SH-SY5Y (cell line): ENCODE measurements around the gene PTPRG.

ENCODE experiments used
- GATA2 ChIP-seq: IDR thresholded peaks from 2 replicates; pipeline ENCODE4 v1.6.1; 2011; ENCODE audit warnings: mild to moderate bottlenecking, low read depth, low read length
- GATA3 ChIP-seq: IDR thresholded peaks from 2 replicates; pipeline ENCODE4 v1.6.1; 2011; ENCODE audit warnings: low read depth, mild to moderate bottlenecking, low read length, moderate library complexity

The PTPRG gene

DNA sequence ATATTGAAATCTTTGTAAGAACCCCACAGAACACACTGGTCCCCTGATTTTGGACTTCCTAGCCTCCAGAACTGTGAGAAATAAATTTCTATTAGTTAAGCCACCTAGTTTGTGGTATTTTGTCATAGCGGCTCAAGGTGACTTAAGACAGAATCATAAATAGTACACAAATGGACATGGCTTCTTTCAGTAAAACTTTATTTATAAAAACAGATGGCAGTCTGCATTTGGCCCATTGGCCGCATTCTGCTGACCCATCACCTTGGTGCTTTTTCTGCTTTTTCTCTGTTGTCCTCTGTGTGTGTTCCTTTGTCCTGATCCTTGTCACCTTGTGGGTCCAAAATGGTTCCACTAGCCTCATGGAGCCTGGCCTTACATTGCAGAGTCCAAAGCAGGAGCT is 363.6 kb downstream of the PTPRG start:
- no peak for TF ChIP-seq GATA2
- TF ChIP-seq GATA3: no peak

- TF ChIP-seq GATA2: no peak
- no peak for TF ChIP-seq GATA3
Measured at GRCh38 chr3:61925721-61926120, 364.4 kb downstream of the PTPRG start.

DNA sequence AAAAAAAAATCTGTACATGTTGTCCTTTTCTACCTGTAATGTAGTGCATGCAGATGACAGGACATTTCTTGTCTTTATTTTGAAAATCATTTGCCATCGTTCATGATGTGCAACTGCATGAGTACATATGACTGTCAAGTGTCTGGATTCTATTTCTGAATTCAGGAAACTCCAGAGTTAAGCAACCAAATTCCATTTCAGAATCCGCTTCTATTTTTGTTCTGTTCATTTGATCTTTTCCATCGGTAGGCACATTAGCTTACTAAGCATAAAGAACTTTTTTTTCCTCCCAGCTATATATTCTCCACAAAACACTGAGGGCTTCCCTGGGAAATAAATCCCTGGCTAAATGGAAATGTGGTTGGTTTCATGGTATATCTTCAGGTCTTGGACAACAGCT is 365.6 kb downstream of the PTPRG start:
- TF ChIP-seq GATA3 (no peak), GATA2 (no peak)

DNA sequence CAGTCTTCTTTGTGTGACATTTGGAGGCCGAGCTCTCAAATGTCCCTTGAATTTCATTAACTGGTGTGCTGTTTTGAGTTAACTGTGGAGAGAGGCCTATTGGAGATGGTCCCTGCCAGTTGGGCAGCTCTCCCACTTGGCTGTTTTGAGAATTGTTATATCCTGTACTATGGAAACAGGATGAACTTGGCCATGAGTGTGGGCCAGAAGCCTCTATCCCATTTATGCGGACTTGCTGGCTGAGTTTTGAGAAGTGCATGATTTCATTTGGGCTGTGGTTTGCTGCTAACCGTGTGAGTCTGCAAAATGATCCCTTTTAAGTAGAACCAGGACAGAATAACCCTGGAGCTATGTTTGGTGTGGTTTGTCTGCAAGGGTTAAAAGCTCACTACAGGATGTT is 366.0 kb downstream of the PTPRG start:
- no peak for TF ChIP-seq GATA3
- TF ChIP-seq GATA2: no peak

GRCh38 chr3:61928039-61928438 is 366.7 kb downstream of the PTPRG start:
- TF ChIP-seq GATA2 (no peak), GATA3 (no peak)

DNA sequence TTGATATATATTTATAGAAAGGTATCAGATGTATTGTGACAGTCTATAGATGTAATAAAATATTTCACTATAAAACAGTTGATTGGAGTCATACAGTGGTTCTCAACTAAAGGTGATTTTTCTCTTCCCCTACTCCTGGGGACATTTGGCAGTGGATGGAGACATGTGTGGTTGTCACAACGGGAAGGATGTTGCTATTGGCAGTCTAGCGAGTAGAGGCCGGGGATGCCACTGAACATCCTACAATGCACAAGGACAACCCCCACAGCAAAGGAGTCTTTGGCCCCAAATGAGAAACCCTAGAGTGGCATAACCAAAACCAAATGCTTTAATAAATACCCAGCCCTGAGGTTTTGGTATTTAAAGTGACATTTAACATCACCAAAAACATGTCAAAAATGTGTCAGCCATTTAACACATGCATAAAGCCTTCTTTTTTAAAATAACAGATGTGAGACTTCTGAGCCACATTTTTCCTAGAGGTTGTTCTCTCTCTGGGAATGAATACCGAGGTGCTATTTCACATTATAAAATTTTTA is 367.5 kb downstream of the PTPRG start:
- TF ChIP-seq GATA3 (no peak), GATA2 (no peak)

DNA sequence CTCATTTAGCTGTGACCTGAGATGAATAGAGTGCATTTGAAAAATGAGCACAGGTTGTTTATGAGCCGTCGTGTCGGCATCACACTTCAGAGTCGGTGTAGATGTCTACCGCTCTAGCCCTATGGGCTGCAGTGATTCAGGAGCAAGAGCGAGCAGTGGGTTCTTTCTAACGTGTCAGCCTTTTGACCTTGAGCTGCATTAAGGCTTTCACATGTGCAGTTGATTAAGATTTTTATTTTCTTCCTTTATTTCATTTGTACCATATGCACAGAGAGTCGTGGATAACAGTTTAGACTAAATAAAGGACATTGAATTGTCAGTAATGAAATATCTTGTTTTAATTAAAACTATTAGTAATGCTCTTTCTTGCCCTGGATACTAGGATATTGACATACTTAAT is 368.2 kb downstream of the PTPRG start:
- no peak for TF ChIP-seq GATA3
- no peak for TF ChIP-seq GATA2

GRCh38 chr3:61932499-61932898 is 371.1 kb downstream of the PTPRG start:
- no peak for TF ChIP-seq GATA3
- no peak for TF ChIP-seq GATA2

GRCh38 chr3:61933798-61934504 is 372.6 kb downstream of the PTPRG start:
- TF ChIP-seq GATA2: no peak
- TF ChIP-seq GATA3: no peak

- TF ChIP-seq GATA2: no peak
- no peak for TF ChIP-seq GATA3
Measured at GRCh38 chr3:61934505-61934871, 373.1 kb downstream of the PTPRG start.

- TF ChIP-seq GATA3: no peak
- no peak for TF ChIP-seq GATA2
Measured at GRCh38 chr3:61935814-61936213, 374.4 kb downstream of the PTPRG start.

GRCh38 chr3:61936344-61936937 is 375.1 kb downstream of the PTPRG start:
- no peak for TF ChIP-seq GATA3

DNA sequence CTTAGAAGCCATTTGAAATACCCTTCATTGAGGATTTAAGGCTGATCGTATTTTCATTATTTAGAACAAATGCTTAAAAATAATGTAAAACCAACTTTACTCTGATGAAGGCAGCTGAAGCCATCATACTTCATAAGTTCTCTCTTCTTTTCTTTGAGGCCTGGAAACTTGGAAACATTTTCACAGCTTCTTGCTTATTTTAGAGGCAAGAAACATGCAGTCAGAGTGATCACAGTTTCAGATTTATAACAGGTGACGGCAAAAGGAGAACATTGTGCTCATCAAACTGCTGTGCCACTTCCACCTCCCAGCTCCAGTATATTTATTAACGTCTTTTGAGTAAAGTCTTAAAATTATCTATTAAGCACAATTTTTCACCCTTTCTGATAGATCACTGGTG is 376.1 kb downstream of the PTPRG start:
- TF ChIP-seq GATA2 (no peak), GATA3 (no peak)

GRCh38 chr3:61938878-61939549 is 377.6 kb downstream of the PTPRG start:
- TF ChIP-seq GATA3: no peak
- no peak for TF ChIP-seq GATA2

DNA sequence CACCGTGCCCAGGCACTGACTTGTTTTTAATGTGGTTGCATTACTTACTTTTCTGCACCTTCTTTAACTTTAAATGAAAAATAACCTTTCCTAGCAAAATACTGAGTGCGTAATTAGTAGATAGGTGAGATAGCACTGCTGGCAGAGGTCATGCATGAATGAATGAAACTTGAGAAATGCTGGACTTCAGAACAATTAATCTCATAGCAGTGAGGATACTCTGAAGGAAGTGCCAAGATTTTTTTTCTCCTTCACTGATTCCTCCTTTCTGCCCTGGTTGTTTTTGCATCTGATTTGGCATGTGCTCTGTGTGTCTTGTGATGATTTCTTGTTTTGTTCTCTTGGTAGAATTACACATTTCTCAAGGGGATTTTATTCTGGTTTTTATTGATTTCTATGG is 378.9 kb downstream of the PTPRG start:
- TF ChIP-seq GATA3 (no peak), GATA2 (no peak)
